ENCODE results near the gene USP44. TPM values are rescaled to one million over a fixed set of nuclear protein-coding genes. Genes with fewer than 3 reads are reported as not detected.

Gene USP44
- total RNA-seq, 4 donors from 2014 or later, result 0.41 to 1.9 TPM; not detected in 2

DNA sequence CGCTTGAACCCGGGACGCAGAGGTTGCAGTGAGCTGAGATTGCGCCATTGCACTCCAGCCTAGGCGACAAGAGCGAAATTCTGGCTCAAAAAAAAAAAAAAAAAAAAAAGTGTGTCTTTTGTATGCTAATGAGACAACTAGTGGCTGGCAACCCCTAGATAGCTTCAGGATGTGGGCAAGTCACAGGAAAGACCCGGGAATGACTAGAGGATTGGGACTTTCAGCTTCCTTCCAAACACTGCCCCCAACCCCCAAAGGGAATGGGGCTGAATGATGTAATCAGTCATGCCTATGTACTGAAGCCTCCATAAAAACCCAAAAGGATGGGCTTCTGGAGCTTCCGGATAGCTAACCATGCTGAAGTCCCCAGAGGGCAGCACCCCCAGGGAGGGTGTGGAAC lies 28.6 kb downstream of the USP44 start:
- no peaks in the 10 kb centered on the region for H3K4me1 ChIP-seq
- no peak overlapping the region for H3K4me3 ChIP-seq
- intact Hi-C loops (cut with DNase I; ENCODE audit: low total_unique reads), result no loop called here
- in situ Hi-C loops (cut with MboI; ENCODE audit: low pct_ligation_motif_present in 1 of 4, low pct_unique_long_range_greater_than_20kb in 1 of 4, low sequenced_read_pairs in 3 of 4), result no loop called here
- WGBS, 2 donors (ENCODE audit: low coverage in 1 of 2), result 96 to 100% methylated on average over 4 to 8 of the region's 8 CpGs
- no peaks in the 10 kb centered on the region for H3K27me3 ChIP-seq
- no peaks in the 10 kb centered on the region for H3K36me3 ChIP-seq
- H3K9me3 ChIP-seq, result no peaks in the 10 kb centered on the region
- no peak for TF ChIP-seq EP300 (IDR thresholded peaks at IDR 0.05; ENCODE audit: low read depth)
- TF ChIP-seq POLR2A (IDR thresholded peaks at IDR 0.05), result no peak
- no peak for TF ChIP-seq POLR2AphosphoS5 (IDR thresholded peaks at IDR 0.05)
- TF ChIP-seq, protein P1, sequence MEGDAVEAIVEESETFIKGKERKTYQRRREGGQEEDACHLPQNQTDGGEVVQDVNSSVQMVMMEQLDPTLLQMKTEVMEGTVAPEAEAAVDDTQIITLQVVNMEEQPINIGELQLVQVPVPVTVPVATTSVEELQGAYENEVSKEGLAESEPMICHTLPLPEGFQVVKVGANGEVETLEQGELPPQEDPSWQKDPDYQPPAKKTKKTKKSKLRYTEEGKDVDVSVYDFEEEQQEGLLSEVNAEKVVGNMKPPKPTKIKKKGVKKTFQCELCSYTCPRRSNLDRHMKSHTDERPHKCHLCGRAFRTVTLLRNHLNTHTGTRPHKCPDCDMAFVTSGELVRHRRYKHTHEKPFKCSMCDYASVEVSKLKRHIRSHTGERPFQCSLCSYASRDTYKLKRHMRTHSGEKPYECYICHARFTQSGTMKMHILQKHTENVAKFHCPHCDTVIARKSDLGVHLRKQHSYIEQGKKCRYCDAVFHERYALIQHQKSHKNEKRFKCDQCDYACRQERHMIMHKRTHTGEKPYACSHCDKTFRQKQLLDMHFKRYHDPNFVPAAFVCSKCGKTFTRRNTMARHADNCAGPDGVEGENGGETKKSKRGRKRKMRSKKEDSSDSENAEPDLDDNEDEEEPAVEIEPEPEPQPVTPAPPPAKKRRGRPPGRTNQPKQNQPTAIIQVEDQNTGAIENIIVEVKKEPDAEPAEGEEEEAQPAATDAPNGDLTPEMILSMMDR (IDR thresholded peaks at IDR 0.05), result no peak
- DNase-seq, result no peak
- H3K27ac ChIP-seq, result no peak overlapping the region

DNA sequence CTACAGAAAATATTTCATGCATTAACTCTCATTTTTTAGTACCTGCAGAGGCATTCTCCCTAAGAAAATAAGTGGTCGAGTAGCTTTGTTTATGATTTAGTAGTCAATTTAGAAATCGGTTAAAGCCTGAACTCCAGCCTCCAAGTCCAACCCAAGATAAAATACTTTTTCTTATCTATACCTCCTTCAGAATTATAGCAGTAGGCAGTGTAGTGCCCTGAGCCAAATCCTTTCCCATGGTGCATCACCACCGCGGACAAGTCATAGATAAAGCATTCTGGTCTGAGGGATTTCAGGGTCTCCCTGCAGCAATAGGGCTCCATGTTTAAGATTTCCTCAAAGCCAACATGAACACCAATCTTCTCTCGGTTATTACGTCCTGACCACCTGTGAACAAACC lies 30.5 kb downstream of the USP44 start:
- in situ Hi-C loops (cut with MboI; ENCODE audit: low pct_ligation_motif_present in 1 of 4, low pct_unique_long_range_greater_than_20kb in 1 of 4, low sequenced_read_pairs in 3 of 4), result no loop called here
- no peak overlapping the region for H3K4me3 ChIP-seq
- intact Hi-C loops (cut with DNase I; ENCODE audit: low total_unique reads), result no loop called here

GRCh38 chr12:95518944-95519343 lies 32.3 kb downstream of the USP44 start:
- Histone ChIP-seq H3K4me1 (no peaks in the 10 kb centered on the region), H3K27ac (no peak overlapping the region), H3K36me3 (peaks cover 0 to 13% (median 3%) of the 10 kb centered on the region in 4 donors), H3K9me3 (no peaks in the 10 kb centered on the region), H3K27me3 (no peaks in the 10 kb centered on the region), H3K4me3 (no peak overlapping the region)
- no peak for DNase-seq
- in situ Hi-C loops (cut with MboI; ENCODE audit: low pct_ligation_motif_present in 1 of 4, low pct_unique_long_range_greater_than_20kb in 1 of 4, low sequenced_read_pairs in 3 of 4), result no loop called here
- intact Hi-C loops (cut with DNase I; ENCODE audit: low total_unique reads), result no loop called here
- TF ChIP-seq POLR2AphosphoS5 (IDR thresholded peaks at IDR 0.05) (no peak), POLR2A (IDR thresholded peaks at IDR 0.05) (no peak), EP300 (IDR thresholded peaks at IDR 0.05; ENCODE audit: low read depth) (no peak)
- TF ChIP-seq, protein P1 (IDR thresholded peaks at IDR 0.05), result no peak

More for the DNA sequence above, 30.5 kb downstream of the USP44 start:
- Histone ChIP-seq H3K27me3 (no peaks in the 10 kb centered on the region), H3K4me1 (no peaks in the 10 kb centered on the region), H3K9me3 (no peaks in the 10 kb centered on the region), H3K36me3 (no peaks in the 10 kb centered on the region), H3K27ac (no peak overlapping the region)
- TF ChIP-seq POLR2AphosphoS5 (IDR thresholded peaks at IDR 0.05) (no peak), POLR2A (IDR thresholded peaks at IDR 0.05) (no peak), EP300 (IDR thresholded peaks at IDR 0.05; ENCODE audit: low read depth) (no peak)
- TF ChIP-seq, protein P1 (IDR thresholded peaks at IDR 0.05), result no peak
- no peak for DNase-seq
- 75 to 90% methylated on average over 4 to 6 of the region's 6 CpGs for WGBS, 2 donors (ENCODE audit: low coverage in 1 of 2)

- no peak for TF ChIP-seq EP300 (IDR thresholded peaks at IDR 0.05; ENCODE audit: low read depth)
- TF ChIP-seq, protein P1 (IDR thresholded peaks at IDR 0.05), result no peak
- TF ChIP-seq POLR2AphosphoS5 (IDR thresholded peaks at IDR 0.05), result no peak
- no peak for TF ChIP-seq POLR2A (IDR thresholded peaks at IDR 0.05)
- Histone ChIP-seq H3K9me3 (no peaks in the 10 kb centered on the region), H3K27ac (no peak overlapping the region), H3K36me3 (peaks cover 0 to 25% (median 11%) of the 10 kb centered on the region in 4 donors), H3K27me3 (no peaks in the 10 kb centered on the region), H3K4me1 (no peaks in the 10 kb centered on the region), H3K4me3 (no peak overlapping the region)
- in situ Hi-C loops (cut with MboI; ENCODE audit: low pct_ligation_motif_present in 1 of 4, low pct_unique_long_range_greater_than_20kb in 1 of 4, low sequenced_read_pairs in 3 of 4) (no loop called here), intact Hi-C loops (cut with DNase I; ENCODE audit: low total_unique reads) (no loop called here)
- no peak for DNase-seq
Measured at GRCh38 chr12:95517246-95517645, 34.0 kb downstream of the USP44 start.

All from transverse colon (tissue), 4 donors.